Measurements from ENCODE around the gene TBC1D1. TPM values are rescaled to one million over a fixed set of nuclear protein-coding genes. Genes with fewer than 3 reads are reported as not detected.

Gene TBC1D1
- total RNA-seq, 1 experiment from 2014 or later: 89.0 TPM

DNA sequence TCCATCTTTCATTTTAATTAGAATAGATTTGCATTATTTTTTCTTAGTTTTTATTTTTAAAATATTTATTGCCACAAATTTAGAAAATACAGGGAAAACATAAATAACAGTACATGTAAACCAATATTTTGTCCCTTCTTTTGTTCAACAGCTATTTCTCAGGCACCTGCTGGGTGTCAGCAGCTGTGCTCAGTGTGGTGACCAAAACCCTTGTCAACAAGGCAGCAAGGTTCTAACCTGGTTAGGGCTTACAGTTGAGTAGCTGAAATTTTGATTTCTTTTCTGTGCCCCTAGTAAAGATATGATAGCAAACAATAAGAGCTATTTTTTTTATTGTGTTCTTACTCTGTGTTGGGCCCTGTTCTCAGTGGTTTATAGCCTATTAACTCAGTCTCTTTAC, 197.4 kb downstream of the TBC1D1 start:
- Histone ChIP-seq H3K9ac (ENCODE audit: low read length) (no peak overlapping the region), H3K79me2 (ENCODE audit: low read length) (no peaks in the 10 kb centered on the region), H3K4me3 (ENCODE audit: low read length) (no peak overlapping the region), H3K27ac (ENCODE audit: low read length) (no peak overlapping the region), H3K9me2 (replicated peaks; ENCODE audit: low read length) (no peaks in the 10 kb centered on the region), H3K9me3 (ENCODE audit: low read length) (no peaks in the 10 kb centered on the region), H3K36me3 (ENCODE audit: low read depth, low read length) (no peaks in the 10 kb centered on the region), H2AFZ (ENCODE audit: low read length) (no peak overlapping the region), H3K27me3 (ENCODE audit: low read length) (no peaks in the 10 kb centered on the region), H3K4me1 (ENCODE audit: insufficient read depth, low read length) (peaks cover 2% of the 10 kb centered on the region; the same call in 1 of the 2 replicates), H4K20me1 (ENCODE audit: low read length) (no peaks in the 10 kb centered on the region), H3K4me2 (ENCODE audit: low read length) (no peak overlapping the region), H3F3A (ENCODE audit: low read length, unreplicated experiment) (no peaks in the 10 kb centered on the region)
- no TSS peak for BruUV-seq (replicated peaks)
- ChIA-PET CTCF (no interaction called here), POLR2A (ENCODE audit: unreplicated experiment) (no interaction called here)
- no peak for ATAC-seq
- intact Hi-C loops (cut with micrococcal nuclease): no loop called here
- no peak for DNase-seq
- TF ChIP-seq EZH2 (IDR thresholded peaks at IDR 0.05; ENCODE audit: low read length, unreplicated experiment) (no peak), EZH2phosphoT487 (IDR thresholded peaks at IDR 0.05; ENCODE audit: borderline replicate concordance, low read length) (no peak)
- TF ChIP-seq, protein P1, sequence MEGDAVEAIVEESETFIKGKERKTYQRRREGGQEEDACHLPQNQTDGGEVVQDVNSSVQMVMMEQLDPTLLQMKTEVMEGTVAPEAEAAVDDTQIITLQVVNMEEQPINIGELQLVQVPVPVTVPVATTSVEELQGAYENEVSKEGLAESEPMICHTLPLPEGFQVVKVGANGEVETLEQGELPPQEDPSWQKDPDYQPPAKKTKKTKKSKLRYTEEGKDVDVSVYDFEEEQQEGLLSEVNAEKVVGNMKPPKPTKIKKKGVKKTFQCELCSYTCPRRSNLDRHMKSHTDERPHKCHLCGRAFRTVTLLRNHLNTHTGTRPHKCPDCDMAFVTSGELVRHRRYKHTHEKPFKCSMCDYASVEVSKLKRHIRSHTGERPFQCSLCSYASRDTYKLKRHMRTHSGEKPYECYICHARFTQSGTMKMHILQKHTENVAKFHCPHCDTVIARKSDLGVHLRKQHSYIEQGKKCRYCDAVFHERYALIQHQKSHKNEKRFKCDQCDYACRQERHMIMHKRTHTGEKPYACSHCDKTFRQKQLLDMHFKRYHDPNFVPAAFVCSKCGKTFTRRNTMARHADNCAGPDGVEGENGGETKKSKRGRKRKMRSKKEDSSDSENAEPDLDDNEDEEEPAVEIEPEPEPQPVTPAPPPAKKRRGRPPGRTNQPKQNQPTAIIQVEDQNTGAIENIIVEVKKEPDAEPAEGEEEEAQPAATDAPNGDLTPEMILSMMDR (conservative IDR thresholded peaks at IDR 0.05; ENCODE audit: low read depth, low read length): no peak

DNA sequence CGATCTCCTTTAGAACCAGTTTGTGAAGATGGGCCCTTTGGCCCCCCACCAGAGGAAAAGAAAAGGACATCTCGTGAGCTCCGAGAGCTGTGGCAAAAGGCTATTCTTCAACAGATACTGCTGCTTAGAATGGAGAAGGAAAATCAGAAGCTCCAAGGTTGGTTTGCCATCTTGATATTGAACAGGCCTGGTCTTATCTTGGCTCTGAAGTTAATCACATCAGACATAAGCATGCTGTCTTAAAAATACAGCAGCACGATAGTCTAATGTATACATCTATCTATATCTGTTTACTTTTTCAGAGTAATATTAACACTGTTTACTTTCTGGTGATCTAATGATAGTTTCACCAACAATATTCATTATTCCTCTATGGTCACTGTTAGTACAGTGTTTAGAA, 199.1 kb downstream of the TBC1D1 start:
- intact Hi-C loops (cut with micrococcal nuclease): no loop called here
- no peak overlapping the region for H3K4me3 ChIP-seq (ENCODE audit: low read length)
- no peak overlapping the region for H3K27ac ChIP-seq (ENCODE audit: low read length)
- H3K4me2 ChIP-seq (ENCODE audit: low read length): no peak overlapping the region
- H3K9ac ChIP-seq (ENCODE audit: low read length): no peak overlapping the region
- ChIA-PET POLR2A (ENCODE audit: unreplicated experiment) (no interaction called here), CTCF (no interaction called here)
- no peaks in the 10 kb centered on the region for H3K79me2 ChIP-seq (ENCODE audit: low read length)
- ATAC-seq (0 out of 2 replicates have a peak, but pooled peaks have one; percentile 22), DNase-seq (no peak)
- H3K9me2 ChIP-seq (replicated peaks; ENCODE audit: low read length): no peaks in the 10 kb centered on the region
- no peaks in the 10 kb centered on the region for H3F3A ChIP-seq (ENCODE audit: low read length, unreplicated experiment)
- BruUV-seq (replicated peaks): no TSS peak
- no peaks in the 10 kb centered on the region for H4K20me1 ChIP-seq (ENCODE audit: low read length)
- H3K36me3 ChIP-seq (ENCODE audit: low read depth, low read length): no peaks in the 10 kb centered on the region
- H3K27me3 ChIP-seq (ENCODE audit: low read length): no peaks in the 10 kb centered on the region
- no peaks in the 10 kb centered on the region for H3K9me3 ChIP-seq (ENCODE audit: low read length)
- TF ChIP-seq EZH2 (IDR thresholded peaks at IDR 0.05; ENCODE audit: low read length, unreplicated experiment) (no peak), EZH2phosphoT487 (IDR thresholded peaks at IDR 0.05; ENCODE audit: borderline replicate concordance, low read length) (no peak)
- TF ChIP-seq, protein P1 (conservative IDR thresholded peaks at IDR 0.05; ENCODE audit: low read depth, low read length): no peak
- H2AFZ ChIP-seq (ENCODE audit: low read length): no peak overlapping the region
- H3K4me1 ChIP-seq (ENCODE audit: insufficient read depth, low read length): no peaks in the 10 kb centered on the region

DNA sequence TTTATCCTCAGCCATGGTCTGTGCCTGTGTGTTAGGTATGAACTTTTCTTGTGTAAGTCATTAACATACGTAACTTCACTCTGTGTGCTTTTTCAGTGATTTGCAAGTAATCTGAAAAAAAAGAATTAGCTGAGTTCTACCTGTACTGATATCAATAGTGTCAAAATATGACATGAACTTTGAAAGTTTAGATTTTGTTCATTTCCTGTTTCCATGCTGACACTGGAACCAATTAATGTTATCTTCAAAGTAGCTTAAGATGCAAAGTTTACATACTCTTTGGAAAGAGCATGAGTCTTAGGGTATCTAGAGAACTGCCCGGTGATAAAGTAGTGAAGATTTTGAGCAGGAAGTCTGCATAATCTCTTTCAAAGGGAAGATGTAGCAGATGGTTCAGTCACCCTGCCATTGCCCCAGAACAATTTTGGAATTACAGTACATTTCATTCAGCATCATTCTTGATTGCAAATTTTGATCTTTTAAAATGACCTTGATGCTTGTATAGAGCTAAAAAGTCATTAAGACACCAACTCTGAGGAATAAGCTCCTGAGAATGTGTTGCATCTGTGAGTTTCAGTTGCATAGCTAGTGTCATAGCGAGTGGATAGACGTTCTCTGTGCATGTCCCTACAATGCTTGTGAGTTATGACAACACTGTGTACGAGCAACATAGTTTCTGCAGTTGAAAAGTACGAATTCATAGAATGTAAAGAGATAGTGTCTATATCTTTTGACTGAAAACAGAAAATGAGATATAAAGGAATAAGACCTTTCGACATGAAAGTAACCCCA, 199.8 kb downstream of the TBC1D1 start:
- TF ChIP-seq, protein P1 (conservative IDR thresholded peaks at IDR 0.05; ENCODE audit: low read depth, low read length): no peak
- no peak for TF ChIP-seq EZH2phosphoT487 (IDR thresholded peaks at IDR 0.05; ENCODE audit: borderline replicate concordance, low read length)
- TF ChIP-seq EZH2 (IDR thresholded peaks at IDR 0.05; ENCODE audit: low read length, unreplicated experiment): no peak
- no peak overlapping the region for H3K27ac ChIP-seq (ENCODE audit: low read length)
- intact Hi-C loops (cut with micrococcal nuclease): no loop called here
- POLR2A ChIA-PET (ENCODE audit: unreplicated experiment): interaction anchor here (0.6 kb wide), 1 partner anchor 24 kb away, joined by 4 read pairs; no protein-coding TSS in a partner anchor
- no peaks in the 10 kb centered on the region for H3K9me3 ChIP-seq (ENCODE audit: low read length)
- ATAC-seq: no peak
- H3K9me2 ChIP-seq (replicated peaks; ENCODE audit: low read length): no peaks in the 10 kb centered on the region
- no peaks in the 10 kb centered on the region for H3K36me3 ChIP-seq (ENCODE audit: low read depth, low read length)
- no peak overlapping the region for H3K4me2 ChIP-seq (ENCODE audit: low read length)
- no peak overlapping the region for H2AFZ ChIP-seq (ENCODE audit: low read length)
- H3K4me1 ChIP-seq (ENCODE audit: insufficient read depth, low read length): no peaks in the 10 kb centered on the region
- no peaks in the 10 kb centered on the region for H3K27me3 ChIP-seq (ENCODE audit: low read length)
- H3K9ac ChIP-seq (ENCODE audit: low read length): no peak overlapping the region
- no peaks in the 10 kb centered on the region for H3K79me2 ChIP-seq (ENCODE audit: low read length)
- CTCF ChIA-PET: no interaction called here
- no peak overlapping the region for H3K4me3 ChIP-seq (ENCODE audit: low read length)
- BruUV-seq (replicated peaks): no TSS peak
- H4K20me1 ChIP-seq (ENCODE audit: low read length): no peaks in the 10 kb centered on the region
- H3F3A ChIP-seq (ENCODE audit: low read length, unreplicated experiment): no peaks in the 10 kb centered on the region
- DNase-seq: no peak

Data from PC-3 (cell line).